C4-2B (cell line): ENCODE results near the gene NTNG2.

ENCODE experiments used
- CTCF ChIP-seq: fragments of 450-650 bp; conservative IDR thresholded peaks from 2 replicates; pipeline ENCODE4 v1.5.1; 2017; ENCODE audit warnings: mild to moderate bottlenecking
- ZFX ChIP-seq: fragments of 450-650 bp; IDR thresholded peaks from 2 replicates; pipeline ENCODE4 v1.6.1; 2017

DNA sequence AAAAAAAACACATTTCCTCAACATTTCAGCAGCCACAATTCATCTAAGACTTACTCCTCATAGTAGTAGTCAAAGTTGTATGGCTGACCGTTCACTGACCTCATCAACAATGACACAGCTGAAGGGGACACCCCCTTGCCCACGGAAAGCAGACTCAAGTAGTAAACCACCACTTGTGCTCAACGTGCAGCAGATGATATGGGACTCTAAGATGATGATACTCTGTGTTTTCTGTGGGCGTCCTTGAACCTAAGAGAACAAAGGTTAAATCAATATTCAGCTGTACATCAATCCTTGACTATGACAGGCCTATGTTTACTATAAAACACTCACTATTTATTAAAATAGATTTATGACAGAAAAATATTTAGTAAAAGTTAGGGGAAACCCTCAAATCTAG is 121.3 kb downstream of the NTNG2 start:
- no peak for TF ChIP-seq CTCF
- no peak for TF ChIP-seq ZFX
